ENCODE data around the gene NDUFV1. TPM values are rescaled to one million over a fixed set of nuclear protein-coding genes. Genes with fewer than 3 reads are reported as not detected.
A peak's percentile ranks its signal among the peaks of the same experiment; 100 is the strongest.
"Not testable (repeated sequence)": the region's sequence is repeated elsewhere in the genome, so short reads cannot be mapped to it uniquely, and the experiment has no call there.

NDUFV1 gene
- total RNA-seq, 1 donor from 2014 or later, result 180 TPM

DNA sequence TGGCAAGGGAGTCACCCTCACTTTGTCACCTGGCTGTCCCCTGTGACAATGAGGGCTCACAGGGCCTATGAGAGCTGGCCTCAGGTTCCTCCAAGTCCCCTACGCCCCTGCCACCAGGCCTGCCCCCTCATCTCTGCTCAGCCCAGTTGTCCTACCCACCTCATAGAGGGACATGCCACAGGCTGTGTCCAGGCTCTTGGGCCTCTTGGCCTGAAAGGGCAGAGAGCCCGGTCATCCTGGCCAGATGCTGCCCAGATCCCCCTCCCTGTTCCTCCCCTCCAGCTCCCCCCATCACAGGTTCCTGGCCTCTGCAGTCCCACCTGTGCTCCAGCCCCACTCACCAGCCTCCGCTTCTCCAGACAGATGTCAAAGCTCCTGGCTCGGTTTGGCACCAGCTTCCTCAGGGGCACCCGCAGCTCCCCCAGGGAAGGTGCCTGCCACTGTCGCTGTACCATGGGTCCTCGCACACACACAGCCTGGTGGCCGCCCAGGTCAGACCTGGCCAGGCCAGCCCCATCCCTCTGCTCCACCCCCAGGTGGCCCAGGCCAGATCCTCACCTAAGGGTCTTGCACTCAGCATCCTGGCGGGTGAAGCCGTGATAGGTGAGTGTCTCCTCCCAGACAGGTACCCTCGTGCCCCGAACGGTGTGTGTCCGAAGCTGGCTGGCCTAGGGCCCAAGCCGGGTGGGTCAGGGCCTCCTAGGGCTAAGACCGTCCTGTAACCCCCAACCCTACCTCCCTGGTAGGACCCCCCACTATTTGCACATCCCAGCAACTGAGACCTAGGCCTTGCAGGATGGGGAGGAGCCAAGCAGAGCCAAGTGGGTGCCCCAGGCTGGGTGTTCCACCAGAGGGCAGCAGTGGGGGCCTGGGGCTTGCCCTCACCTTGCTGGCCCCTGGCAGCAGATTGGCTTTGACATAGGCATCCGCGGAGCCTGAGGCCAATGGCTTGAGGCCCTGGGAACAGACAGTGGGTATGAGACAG lies 8.3 kb downstream of the NDUFV1 start:
- peaks cover 18% of the 10 kb centered on the region for H3K4me1 Mint-ChIP-seq
- H3K27ac Mint-ChIP-seq, result peak overlapping the region; percentile 82
- no peaks in the 10 kb centered on the region for H3K9me3 Mint-ChIP-seq
- peaks cover 5% of the 10 kb centered on the region for H3K36me3 Mint-ChIP-seq
- no peak for DNase-seq (ENCODE audit: low spot score in 2 of 2, unreplicated experiment in 2 of 2)
- TF ChIP-seq, protein P1, sequence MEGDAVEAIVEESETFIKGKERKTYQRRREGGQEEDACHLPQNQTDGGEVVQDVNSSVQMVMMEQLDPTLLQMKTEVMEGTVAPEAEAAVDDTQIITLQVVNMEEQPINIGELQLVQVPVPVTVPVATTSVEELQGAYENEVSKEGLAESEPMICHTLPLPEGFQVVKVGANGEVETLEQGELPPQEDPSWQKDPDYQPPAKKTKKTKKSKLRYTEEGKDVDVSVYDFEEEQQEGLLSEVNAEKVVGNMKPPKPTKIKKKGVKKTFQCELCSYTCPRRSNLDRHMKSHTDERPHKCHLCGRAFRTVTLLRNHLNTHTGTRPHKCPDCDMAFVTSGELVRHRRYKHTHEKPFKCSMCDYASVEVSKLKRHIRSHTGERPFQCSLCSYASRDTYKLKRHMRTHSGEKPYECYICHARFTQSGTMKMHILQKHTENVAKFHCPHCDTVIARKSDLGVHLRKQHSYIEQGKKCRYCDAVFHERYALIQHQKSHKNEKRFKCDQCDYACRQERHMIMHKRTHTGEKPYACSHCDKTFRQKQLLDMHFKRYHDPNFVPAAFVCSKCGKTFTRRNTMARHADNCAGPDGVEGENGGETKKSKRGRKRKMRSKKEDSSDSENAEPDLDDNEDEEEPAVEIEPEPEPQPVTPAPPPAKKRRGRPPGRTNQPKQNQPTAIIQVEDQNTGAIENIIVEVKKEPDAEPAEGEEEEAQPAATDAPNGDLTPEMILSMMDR (IDR thresholded peaks at IDR 0.05; ENCODE audit: unreplicated experiment), result no peak
- H3K4me3 Mint-ChIP-seq, result peak overlapping the region; percentile 62
- H3K27me3 Mint-ChIP-seq (ENCODE audit: low read depth), result peaks cover 9% of the 10 kb centered on the region

DNA sequence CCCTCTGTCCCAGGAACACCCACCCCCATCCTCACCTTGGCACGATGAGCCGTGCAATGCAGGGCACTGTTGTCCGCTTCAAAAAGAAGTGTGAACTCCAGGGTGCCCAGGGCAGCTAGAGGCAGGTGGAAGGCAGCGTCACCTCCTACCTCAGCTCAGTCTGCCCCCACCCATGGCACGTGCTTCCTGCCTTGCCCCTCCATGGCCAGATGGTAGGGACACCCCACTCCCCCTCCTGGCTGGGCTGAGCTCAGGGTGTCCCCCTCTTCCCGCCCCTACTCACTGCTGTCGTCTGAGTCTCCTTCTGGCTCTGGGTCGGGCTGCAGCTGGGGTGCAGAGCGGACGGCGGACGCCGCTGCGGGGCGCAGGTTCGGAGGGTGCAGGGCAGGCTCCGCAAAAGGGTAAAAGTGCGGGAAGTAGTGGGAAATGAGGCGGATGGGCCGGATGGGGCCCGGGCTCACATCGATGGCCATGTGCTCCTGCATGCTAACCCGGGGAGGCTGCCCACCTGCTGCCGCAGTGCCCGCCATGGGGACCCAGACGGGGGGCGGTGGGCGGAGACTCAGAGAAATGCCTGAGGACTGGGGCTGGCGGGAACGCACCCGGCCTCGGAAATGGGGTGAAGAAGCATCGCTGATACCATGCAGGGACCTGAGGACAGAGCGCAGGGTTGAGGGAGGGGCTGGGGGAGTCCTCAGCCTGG lies 9.1 kb downstream of the NDUFV1 start:
- TF ChIP-seq, protein P1 (IDR thresholded peaks at IDR 0.05; ENCODE audit: unreplicated experiment), result no peak
- Mint-ChIP-seq H3K9me3 (no peaks in the 10 kb centered on the region), H3K27ac (no peak overlapping the region), H3K4me3 (no peak overlapping the region), H3K27me3 (ENCODE audit: low read depth) (peaks cover 9% of the 10 kb centered on the region), H3K4me1 (peaks cover 22% of the 10 kb centered on the region), H3K36me3 (peaks cover 5% of the 10 kb centered on the region)
- no peak for DNase-seq (ENCODE audit: low spot score in 2 of 2, unreplicated experiment in 2 of 2)

DNA sequence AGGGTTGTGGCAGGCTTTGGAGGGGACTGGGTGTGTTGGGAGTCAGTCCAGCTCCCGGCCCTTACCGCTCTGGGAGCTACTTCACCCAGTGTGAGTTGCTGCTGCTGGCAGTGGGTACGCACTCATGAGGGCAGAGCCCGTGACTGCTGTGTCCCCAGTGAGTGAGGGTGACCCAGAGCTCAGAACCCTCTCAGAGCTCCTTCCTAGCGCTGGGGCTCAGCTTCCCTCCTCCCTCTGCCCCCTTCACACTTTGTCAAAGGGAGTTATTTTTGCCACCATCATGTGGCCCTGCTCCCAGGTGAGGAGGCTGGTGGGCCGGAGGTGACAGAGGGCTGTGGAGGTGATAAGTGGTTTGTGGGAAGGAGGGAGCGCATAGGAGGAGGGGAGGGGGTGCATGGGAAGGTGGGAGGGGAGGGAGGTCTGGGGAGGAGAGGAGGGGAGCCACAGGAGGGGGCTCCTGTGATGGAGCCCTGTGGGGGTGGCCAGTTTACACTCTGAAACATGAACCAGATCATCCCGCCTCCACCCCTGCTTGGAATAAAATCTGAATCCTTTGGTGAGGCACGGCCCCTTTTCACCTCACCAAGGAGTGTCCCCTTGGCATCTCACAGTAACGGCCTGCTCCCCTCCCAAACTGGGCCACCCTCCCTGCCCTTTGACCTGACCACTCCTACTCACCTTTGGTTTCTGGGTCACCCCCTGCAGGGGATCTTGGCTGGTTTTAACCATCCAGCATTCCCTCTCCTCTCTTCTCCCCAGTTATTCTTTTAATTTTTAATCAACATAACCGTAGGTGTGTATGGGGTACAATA lies 9.9 kb downstream of the NDUFV1 start:
- TF ChIP-seq, protein P1 (IDR thresholded peaks at IDR 0.05; ENCODE audit: unreplicated experiment), result no peak
- no peaks in the 10 kb centered on the region for H3K9me3 Mint-ChIP-seq
- DNase-seq (ENCODE audit: low spot score in 2 of 2, unreplicated experiment in 2 of 2), result no peak
- H3K4me3 Mint-ChIP-seq, result no peak overlapping the region
- H3K27ac Mint-ChIP-seq, result no peak overlapping the region
- peaks cover 12% of the 10 kb centered on the region for H3K27me3 Mint-ChIP-seq (ENCODE audit: low read depth)
- peaks cover 29% of the 10 kb centered on the region for H3K4me1 Mint-ChIP-seq
- peaks cover 5% of the 10 kb centered on the region for H3K36me3 Mint-ChIP-seq

DNA sequence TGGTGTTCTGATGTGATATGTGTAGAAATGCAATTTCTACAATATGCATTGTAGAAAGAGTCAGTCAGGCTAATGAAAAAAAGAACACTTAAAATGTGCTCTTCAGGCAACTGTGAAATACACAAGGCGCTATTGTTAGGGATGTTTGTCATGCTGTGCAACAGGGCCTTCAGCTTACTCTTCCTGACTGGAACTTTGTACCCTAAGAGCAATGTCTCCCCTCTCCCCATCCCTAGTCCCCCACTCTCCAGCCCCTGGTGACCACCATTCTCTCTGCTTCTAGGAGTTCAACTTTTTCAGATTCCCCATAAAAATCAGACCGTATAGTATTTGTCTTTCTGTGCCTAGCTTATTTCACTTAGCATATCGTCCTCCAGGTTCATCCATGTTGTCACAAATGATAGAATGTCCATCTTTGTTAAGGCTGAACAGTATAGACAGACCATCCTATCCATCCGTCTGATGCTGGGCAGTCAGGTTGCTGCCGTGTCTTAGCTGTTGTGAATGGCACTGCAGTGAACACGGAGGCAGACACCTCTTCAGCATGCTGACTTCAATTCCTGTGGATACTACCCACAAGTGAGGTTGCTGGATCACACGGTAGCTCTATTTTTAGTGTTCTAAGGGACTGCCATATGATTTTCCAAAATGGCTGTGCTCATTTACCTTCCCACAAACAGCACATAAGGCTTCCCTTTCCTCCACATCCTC lies 10.7 kb downstream of the NDUFV1 start:
- Mint-ChIP-seq H3K27me3 (ENCODE audit: low read depth) (peaks cover 16% of the 10 kb centered on the region), H3K27ac (no peak overlapping the region), H3K4me1 (peaks cover 36% of the 10 kb centered on the region), H3K9me3 (no peaks in the 10 kb centered on the region), H3K36me3 (peaks cover 5% of the 10 kb centered on the region), H3K4me3 (no peak overlapping the region)
- no peak for DNase-seq (ENCODE audit: low spot score in 2 of 2, unreplicated experiment in 2 of 2)
- TF ChIP-seq, protein P1 (IDR thresholded peaks at IDR 0.05; ENCODE audit: unreplicated experiment), result no peak

DNA sequence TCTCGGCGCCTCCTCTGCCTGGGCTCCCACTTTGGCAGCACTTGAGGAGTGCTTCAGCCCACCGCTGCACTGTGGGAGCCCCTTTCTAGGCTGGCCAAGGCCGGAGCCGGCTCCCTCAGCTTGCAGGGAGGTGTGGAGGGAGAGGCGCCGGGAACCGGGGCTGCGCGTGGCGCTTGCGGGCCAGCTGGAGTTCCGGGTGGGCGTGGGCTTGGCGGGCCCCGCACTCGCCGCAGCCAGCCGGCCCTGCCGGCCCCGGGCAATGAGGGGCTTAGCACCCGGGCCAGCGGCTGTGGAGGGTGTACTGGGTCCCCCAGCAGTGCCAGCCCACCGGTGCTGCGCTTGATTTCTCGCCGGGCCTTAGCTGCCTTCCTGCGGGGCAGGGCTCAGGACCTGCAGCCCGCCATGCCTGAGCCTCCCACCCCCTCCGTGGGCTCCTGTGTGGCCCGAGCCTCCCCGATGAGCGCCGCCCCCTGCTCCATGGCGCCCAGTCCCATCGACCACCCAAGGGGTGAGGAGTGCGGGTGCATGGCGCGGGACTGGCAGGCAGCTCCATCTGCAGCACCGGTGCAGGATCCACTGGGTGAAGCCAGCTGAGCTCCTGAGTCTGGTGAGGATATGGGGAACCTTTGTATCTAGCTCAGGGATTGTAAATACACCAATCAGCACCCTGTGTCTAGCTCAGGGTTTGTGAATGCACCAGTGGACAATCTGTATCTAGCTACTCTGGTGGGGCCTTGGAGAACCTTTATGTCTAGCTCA lies 12.3 kb downstream of the NDUFV1 start:
- H3K9me3 Mint-ChIP-seq; DNase-seq (ENCODE audit: low spot score in 2 of 2, unreplicated experiment in 2 of 2); H3K36me3 Mint-ChIP-seq: not testable (repeated sequence)
- Mint-ChIP-seq H3K27me3 (ENCODE audit: low read depth) (peaks cover 16% of the 10 kb centered on the region), H3K27ac (peak overlapping the region; percentile 82), H3K4me3 (peak overlapping the region; percentile 85), H3K4me1 (peaks cover 36% of the 10 kb centered on the region)

DNA sequence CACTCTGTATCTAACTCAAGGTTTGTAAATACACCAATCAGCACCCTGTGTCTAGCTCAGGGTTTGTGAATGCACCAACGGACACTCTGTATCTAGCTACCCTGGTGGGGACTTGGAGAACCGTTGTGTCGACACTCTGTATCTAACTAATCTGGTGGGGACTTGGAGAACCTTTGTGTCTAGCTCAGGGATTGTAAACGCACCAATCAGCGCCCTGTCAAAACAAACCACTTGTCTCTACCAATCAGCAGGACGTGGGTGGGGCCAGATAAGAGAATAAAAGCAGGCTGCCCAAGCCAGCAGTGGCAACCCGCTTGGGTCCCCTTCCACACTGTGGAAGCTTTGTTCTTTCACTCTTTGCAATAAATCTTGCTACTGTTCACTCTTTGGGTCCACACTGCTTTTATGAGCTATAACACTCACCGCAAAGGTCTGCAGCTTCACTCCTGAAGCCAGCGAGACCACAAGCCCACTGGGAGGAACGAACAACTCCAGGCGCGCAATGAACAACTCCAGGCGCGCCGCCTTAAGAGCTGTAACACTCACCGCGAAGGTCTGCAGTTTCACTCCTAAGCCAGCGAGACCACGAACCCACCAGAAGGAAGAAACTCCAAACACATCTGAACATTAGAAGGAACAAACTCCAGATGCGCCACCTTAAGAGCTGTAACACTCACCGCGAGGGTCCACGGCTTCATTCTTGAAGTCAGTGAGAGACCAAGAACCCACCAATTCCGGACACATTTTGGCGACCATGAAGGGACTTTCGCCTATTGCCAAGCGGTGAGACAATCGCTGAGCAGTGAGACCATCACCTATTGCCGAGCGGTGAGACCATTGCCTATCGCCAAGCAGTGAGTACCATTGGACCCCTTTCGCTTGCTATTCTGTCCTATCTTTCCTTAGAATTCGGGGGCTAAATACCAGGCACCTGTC lies 13.2 kb downstream of the NDUFV1 start:
- peak overlapping the region; percentile 84 for H3K27ac Mint-ChIP-seq
- peaks cover 16% of the 10 kb centered on the region for H3K27me3 Mint-ChIP-seq (ENCODE audit: low read depth)
- not testable (repeated sequence) for H3K36me3 Mint-ChIP-seq; H3K9me3 Mint-ChIP-seq; DNase-seq (ENCODE audit: low spot score in 2 of 2, unreplicated experiment in 2 of 2)
- H3K4me1 Mint-ChIP-seq, result peaks cover 30% of the 10 kb centered on the region
- peak overlapping the region; percentile 85 for H3K4me3 Mint-ChIP-seq

DNA sequence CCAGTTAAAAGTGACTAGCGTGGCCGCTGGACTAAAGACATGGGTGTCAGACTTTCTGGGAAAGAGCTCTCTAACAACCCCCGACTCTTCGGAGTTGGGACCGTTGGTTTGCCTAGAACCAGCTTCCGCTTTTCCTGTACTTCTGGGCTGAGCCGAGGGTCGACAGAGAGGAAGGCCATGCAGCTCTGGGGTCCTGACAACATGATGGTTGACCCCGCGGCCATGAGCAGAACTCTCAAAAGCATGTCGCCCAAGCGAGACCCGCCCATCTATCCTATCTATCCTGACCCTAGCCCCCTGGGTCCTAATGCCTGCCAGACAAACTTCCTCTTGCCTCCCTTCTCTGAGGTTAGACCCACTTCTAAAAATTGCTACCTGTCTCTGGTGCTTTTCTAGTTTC lies 13.9 kb downstream of the NDUFV1 start:
- not testable (repeated sequence) for H3K9me3 Mint-ChIP-seq
- H3K4me1 Mint-ChIP-seq, result peaks cover 30% of the 10 kb centered on the region
- peak in 1 of 2 experiments; percentile 20 for DNase-seq (ENCODE audit: low spot score in 2 of 2, unreplicated experiment in 2 of 2)

More for the DNA sequence above, 13.9 kb downstream of the NDUFV1 start:
- Mint-ChIP-seq H3K4me3 (peak overlapping the region; percentile 85), H3K27ac (peak overlapping the region; percentile 84), H3K27me3 (ENCODE audit: low read depth) (peaks cover 16% of the 10 kb centered on the region)
- not testable (repeated sequence) for H3K36me3 Mint-ChIP-seq
